COLO829 (cell line): ENCODE results near the gene LRRC3.

Source experiments
- DNase-seq: peaks from one replicate; pipeline ENCODE4 v3.0.0; 2012; ENCODE audit warnings: low spot score

LRRC3 gene

GRCh38 chr21:44423941-44424607 is 31.2 kb upstream of the LRRC3 start:
- no peak for DNase-seq

GRCh38 chr21:44424608-44425306 is 30.6 kb upstream of the LRRC3 start:
- DNase-seq: no peak

GRCh38 chr21:44425307-44425894 is 29.9 kb upstream of the LRRC3 start:
- peak; percentile 11 for DNase-seq

GRCh38 chr21:44425895-44426662 is 29.2 kb upstream of the LRRC3 start:
- DNase-seq: no peak

- DNase-seq: no peak
These were observed 28.6 kb upstream of the LRRC3 start for GRCh38 chr21:44426663-44427191.

GRCh38 chr21:44427241-44428120 is 27.8 kb upstream of the LRRC3 start:
- DNase-seq: no peak

GRCh38 chr21:44428281-44428960 is 26.9 kb upstream of the LRRC3 start:
- peak; percentile 81 for DNase-seq

- no peak for DNase-seq
These were observed 25.4 kb upstream of the LRRC3 start for GRCh38 chr21:44429894-44430293.

GRCh38 chr21:44431300-44431699 is 24.0 kb upstream of the LRRC3 start:
- DNase-seq: no peak

GRCh38 chr21:44432841-44433790 is 22.2 kb upstream of the LRRC3 start:
- DNase-seq: no peak

- no peak for DNase-seq
These were observed 21.3 kb upstream of the LRRC3 start for GRCh38 chr21:44433791-44434567.

GRCh38 chr21:44434568-44434925 is 20.8 kb upstream of the LRRC3 start:
- DNase-seq: no peak

- DNase-seq: no peak
These were observed 20.2 kb upstream of the LRRC3 start for GRCh38 chr21:44434936-44435635.

GRCh38 chr21:44436111-44436611 is 19.1 kb upstream of the LRRC3 start:
- DNase-seq: no peak

- DNase-seq: no peak
These were observed 18.4 kb upstream of the LRRC3 start for GRCh38 chr21:44436958-44437357.

GRCh38 chr21:44437371-44437695 is 18.0 kb upstream of the LRRC3 start:
- no peak for DNase-seq

- DNase-seq: no peak
These were observed 17.4 kb upstream of the LRRC3 start for GRCh38 chr21:44437696-44438431.
